HG02938 (cell line): ENCODE measurements around the gene ISLR.

ENCODE experiments used
- ATAC-seq: cut with Tn5 transposase; IDR thresholded peaks from one replicate; pipeline ENCODE4 v1.9.1; 2021; ENCODE audit warnings: mild to moderate bottlenecking, moderate library complexity; ENCODE audit not compliant: unreplicated experiment

ISLR gene

DNA sequence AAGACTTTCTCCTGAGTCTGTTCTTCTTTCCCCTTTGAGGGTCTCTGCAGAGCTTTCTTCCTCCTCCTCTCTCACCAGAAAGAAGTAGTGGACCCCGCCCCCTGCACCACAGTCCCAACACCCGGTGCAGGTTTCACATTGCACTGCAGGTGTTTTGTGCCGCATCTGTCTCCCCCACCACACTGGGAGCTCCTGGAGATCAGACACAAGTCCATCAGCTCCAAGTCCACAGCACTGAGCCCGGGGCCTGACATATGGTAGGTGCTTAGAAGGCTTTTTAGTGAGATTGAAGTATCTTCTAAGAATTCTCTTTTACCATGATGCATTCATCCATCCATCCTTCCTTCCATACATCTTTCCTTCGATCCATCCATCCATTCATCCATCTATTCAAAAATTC lies 19.2 kb downstream of the ISLR start:
- no peak for ATAC-seq

DNA sequence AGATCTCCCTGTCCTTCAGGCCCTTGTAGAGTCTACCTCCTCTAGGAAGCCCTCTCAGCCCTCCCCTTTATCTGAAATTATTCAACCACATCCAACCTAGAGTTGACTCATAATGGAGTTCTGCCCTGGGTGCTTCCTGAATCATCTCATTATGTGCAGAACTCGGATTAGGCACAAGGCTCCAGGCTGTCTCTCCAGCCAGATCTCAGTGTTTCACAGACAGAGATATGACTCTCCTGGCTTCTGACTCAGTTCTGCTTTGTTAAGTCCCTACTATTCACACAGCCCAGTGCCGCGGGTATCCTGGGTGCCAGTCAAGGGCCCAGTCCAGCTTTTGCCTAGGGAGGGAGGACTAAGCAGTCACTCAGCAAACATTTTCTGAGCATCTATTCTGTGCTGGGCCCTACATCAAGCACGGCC lies 19.8 kb downstream of the ISLR start:
- ATAC-seq = no peak

- ATAC-seq = no peak
These were observed 20.4 kb downstream of the ISLR start for GRCh38 chr15:74193905-74194304.

DNA sequence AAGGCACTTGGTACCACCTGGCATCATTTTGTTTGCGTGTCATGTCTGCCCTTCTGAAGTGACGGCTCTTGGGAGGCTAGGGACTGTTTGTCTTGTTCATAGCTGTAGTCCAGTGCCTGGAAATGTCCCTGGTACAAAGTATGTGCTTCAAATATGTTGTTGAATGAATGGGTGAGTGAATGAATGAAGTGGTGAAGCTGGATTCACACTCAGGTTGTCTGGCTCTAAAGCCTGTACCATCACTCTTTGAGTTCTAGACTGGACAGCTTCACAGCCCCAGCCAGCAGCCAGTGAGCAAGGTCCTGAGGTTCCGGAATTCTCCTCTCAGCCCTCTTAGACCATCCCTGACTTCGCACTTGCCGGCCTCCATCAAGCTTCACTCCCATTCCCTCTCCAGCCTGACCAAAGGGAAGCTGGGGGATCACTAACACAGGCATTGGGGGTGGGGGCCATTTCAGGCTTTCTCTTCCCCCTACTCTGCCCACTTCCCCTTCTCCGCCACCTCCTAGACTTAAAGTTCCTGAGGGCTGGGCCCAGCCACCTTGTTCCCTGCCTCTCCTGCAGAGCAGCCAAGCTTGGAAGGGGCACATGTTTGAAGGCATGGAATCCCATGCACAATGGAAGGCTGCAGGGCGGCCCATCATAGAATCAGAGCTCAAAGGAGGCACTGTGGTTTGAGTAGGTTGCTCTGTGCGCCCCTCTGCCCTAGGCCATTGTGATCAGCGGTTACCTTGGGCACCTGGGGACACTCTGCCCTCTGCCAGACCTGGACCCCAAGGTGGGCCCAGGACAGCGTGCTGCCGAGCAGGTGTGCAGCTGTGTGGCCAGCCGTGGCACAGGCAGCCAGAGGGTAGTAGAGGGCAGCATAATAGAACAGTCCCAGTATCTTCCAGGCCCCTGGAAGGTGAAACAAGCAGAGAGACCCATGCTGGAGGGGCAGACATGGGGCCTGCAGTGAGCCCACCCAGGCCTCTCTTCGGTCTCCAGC lies 21.4 kb downstream of the ISLR start:
- no peak for ATAC-seq

GRCh38 chr15:74196175-74196574 lies 22.7 kb downstream of the ISLR start:
- no peak for ATAC-seq

GRCh38 chr15:74197176-74197965 lies 23.9 kb downstream of the ISLR start:
- ATAC-seq = no peak

- ATAC-seq = no peak
These were observed 25.8 kb downstream of the ISLR start for GRCh38 chr15:74199297-74199652.

- ATAC-seq = no peak
These were observed 26.9 kb downstream of the ISLR start for GRCh38 chr15:74200412-74200815.

- no peak for ATAC-seq
These were observed 27.4 kb downstream of the ISLR start for GRCh38 chr15:74200871-74201419.

DNA sequence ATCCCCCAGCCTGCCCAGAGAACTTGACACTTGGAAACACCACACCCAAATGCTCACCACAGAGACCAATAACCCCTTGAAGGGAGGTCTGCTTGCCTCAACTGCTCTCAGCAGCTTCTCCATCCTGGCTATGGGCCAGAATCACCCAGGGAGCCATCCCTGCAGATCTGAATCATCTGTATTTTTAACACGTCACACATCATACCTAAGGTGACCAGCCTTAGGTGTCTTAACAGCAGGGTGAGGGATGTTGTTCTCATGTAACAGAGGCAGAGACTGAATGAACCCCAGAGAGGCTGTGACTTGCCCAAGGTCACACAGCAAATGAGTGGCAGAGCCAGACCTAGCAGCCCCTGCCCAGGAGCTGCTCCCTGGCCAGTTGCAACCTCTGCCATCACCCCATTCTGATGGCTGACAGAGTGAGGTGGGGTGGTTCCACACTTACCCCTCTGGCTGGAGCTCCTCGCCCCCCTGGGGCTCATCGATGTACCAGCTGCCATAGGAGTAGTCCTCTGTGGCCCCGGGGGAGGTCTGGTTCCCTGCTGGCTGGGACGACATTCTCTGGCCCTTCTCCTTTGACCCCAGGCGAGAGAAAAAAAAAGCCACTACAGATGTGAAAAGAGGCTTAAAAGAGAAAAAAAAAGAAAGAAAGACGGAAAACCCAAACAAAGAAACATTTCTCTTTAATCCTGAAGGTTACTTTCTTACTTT lies 28.4 kb downstream of the ISLR start:
- no peak for ATAC-seq

DNA sequence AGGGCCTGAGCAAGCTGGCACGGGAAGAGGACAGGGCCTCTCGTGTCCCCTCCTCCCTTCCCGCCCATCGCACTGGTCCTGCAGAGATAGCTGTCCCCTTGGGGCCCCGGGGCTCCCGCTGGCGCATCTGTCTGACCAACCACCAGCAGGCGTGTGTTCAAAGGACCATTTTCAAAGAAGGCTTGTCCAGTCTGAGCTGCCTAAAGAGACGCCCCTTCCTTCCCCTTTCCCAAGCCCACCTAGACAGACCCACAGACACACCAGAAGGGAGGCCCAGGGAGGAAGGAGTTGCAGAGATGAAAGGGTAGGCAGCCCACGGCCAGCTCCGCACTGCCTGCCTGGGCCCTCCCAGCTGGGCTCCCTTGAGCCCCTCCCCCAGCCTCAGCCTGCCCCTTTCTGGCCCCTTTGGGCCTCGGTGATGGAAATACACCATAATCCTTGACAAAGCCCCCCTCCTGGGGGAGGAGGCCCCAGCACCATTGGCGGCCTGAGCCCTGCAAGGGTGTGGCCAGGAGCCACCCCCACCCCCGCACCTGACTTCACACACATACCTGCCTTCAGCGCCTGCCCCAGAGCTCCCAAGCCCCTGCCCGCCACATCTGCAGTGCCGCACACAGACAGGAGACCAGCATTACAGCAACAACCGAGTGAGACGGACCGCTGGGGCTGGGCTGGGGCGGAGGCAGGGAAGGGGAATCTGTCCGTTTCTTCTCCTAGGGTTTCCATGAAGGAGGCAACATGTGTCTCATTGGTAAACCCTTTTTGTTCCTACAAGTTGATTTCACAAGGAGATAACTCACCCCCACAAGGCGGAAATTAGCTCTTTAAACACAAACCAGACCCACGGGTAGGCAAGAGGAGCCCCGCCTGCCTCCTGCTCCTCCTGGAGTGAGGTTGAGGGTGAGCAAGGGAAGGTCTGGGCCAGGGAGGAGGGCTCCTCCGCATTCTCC lies 29.2 kb downstream of the ISLR start, which contains the start of gene STRA6:
TSS of gene STRA6 (minus strand) at position 336 of the 950 bp plus-strand sequence. CDS start 520 bp downstream, outside the sequence.
- no peak for ATAC-seq

- no peak for ATAC-seq
These were observed 30.5 kb downstream of the ISLR start for GRCh38 chr15:74203914-74204431.

DNA sequence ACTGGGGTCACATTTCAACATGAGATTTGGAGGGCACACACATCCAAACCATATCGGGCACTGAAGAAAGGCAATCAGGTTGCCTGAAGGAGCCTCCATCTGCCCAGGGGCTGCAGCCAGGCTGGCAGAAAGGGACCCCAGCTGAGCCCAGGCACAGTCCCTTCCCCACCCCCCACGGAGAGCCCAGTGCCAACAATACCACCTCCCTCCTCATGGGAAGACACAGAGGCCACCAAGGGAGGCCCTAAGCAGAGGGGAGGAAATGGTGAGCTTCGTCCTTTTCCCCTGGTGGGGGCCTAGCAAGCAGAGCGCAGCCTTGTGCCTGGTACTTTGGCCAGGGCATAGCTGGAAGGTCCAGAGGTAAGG lies 32.1 kb downstream of the ISLR start:
- no peak for ATAC-seq

DNA sequence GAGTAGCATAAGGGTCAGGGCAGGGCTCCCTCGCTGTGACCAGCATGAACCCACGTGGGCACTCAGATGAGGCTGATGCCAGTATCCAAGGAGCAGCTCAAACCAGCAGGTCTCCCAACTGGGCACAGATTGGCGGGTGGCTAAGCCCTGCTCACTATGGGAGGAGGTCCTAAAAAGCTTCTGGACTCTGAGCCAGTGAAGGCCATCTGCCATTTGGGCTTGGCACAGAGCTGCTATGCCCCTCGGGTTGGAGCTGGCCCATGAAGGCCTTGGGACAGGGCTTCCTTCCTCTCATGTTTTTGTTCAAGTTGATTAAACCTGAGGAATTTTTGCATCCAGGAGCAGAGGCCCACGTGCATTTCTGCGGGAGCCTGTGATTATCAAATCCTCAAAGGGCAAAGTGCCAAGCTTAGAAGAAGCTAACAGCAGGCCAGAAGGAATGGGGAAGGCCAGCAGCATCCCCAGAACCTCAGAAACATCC lies 33.3 kb downstream of the ISLR start:
- ATAC-seq = no peak

GRCh38 chr15:74207652-74208440 lies 34.3 kb downstream of the ISLR start:
- no peak for ATAC-seq

DNA sequence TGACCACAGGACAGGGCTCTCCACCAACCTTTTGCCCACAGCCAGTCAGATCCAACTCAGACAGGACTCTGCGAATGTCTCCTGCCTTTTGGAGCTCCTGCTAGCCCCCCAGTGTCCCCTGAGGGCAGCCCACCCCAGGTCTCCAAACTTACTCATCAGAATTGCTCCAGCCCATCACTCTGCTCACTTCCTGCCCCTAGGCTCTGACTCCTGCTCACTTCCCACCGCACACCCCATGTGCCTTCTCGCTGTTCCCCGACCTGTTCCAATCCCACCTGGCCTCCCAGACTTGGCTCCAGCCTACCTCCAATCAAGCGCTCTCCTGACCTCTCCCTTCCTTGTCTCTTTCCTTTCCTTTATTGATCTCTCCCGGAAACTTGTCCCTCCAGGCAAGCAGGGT lies 35.0 kb downstream of the ISLR start:
- no peak for ATAC-seq

- no peak for ATAC-seq
These were observed 35.5 kb downstream of the ISLR start for GRCh38 chr15:74208901-74209559.

- no peak for ATAC-seq
These were observed 36.0 kb downstream of the ISLR start for GRCh38 chr15:74209560-74209958.
